Stomach (tissue), 9 donors: ENCODE results near the gene ZC2HC1B. TPM values are rescaled to one million over a fixed set of nuclear protein-coding genes. Genes with fewer than 3 reads are reported as not detected.
"Not testable (repeated sequence)": the region's sequence is repeated elsewhere in the genome, so short reads cannot be mapped to it uniquely, and the experiment has no call there.

Source experiments
- DNase-seq, 2 donors: peaks; one replicate each; pipeline versions ENCODE4 v3.0.0 to v3.0.0-alpha.2; 2013 to 2019
- H3K27ac ChIP-seq, 5 donors: fragments of 200-600 bp in 4 of 5; sonication (generic) in 4 of 5; one replicate each; pipeline ENCODE4 v1.5.1; 2013 to 2019; ENCODE audit warnings: mild to moderate bottlenecking in 1 of 5, moderate library complexity in 1 of 5
- H3K27me3 ChIP-seq, 3 donors: fragments of 200-600 bp; sonication (generic); one replicate each; pipeline ENCODE4 v1.5.1; 2017 to 2019; ENCODE audit warnings: mixed run types in 1 of 3
- H3K36me3 ChIP-seq, 4 donors: fragments of 200-600 bp; sonication (generic); 1 replicate in 3 of 4; 2 replicates in 1 of 4; pipeline ENCODE4 v1.5.1; 2016 to 2019
- H3K4me1 ChIP-seq, 4 donors: fragments of 200-600 bp; sonication (generic); one replicate each; pipeline ENCODE4 v1.5.1; 2016 to 2019
- H3K4me3 ChIP-seq, 4 donors: fragments of 200-600 bp; sonication (generic) in 3 of 4; one replicate each; pipeline ENCODE4 v1.5.1; 2016 to 2019; ENCODE audit warnings: mild to moderate bottlenecking in 1 of 4
- H3K9me3 ChIP-seq, 4 donors: fragments of 200-600 bp; sonication (generic); one replicate each; pipeline ENCODE4 v1.5.1; 2016 to 2019
- CTCF ChIP-seq, 7 experiments: fragments of 450-650 bp in 4 of 7; fragments of 200-600 bp in 3 of 7; sonication (generic) in 3 of 7; IDR thresholded peaks; one replicate each; pipeline ENCODE4 v1.5.1; 2016 to 2019; ENCODE audit warnings: antibody characterized with exemption in 7 of 7, control low read depth in 2 of 7, mild to moderate bottlenecking in 1 of 7
- EP300 ChIP-seq: sonication (generic); formaldehyde crosslinking; IDR thresholded peaks from one replicate; pipeline ENCODE4 v1.6.1; 2017; ENCODE audit warnings: antibody characterized with exemption
- POLR2A ChIP-seq, 4 donors: fragments of 450-650 bp; IDR thresholded peaks; one replicate each; pipeline ENCODE4 v1.6.1; 2016; ENCODE audit warnings: antibody characterized with exemption in 4 of 4, control low read depth in 2 of 4, mild to moderate bottlenecking in 1 of 4, moderate library complexity in 1 of 4
- POLR2AphosphoS5 ChIP-seq, 3 donors: sonication (generic); formaldehyde crosslinking; IDR thresholded peaks; one replicate each; pipeline ENCODE4 v1.6.1; 2016; ENCODE audit warnings: antibody characterized with exemption in 3 of 3
- WGBS, 5 donors: extraction: QIAGEN DNeasy Blood & Tissue Kit in 3 of 5; methylation state at CpG; one replicate each; pipeline versions ENCODE4 v1.1.5 to v1.1.7; 2013 to 2018; 5-methylcytosine and 5-hydroxymethylcytosine counted together
- intact Hi-C: fragments of 100-400 bp; cut with DNase I; formaldehyde crosslinking; loops from one replicate; pipeline ENCODE4 v1.15.1; 2023; ENCODE audit warnings: low total_unique reads
- polyA plus RNA-seq, 3 donors: library from polyadenylated mRNA; stranded (reverse); fragments of 200-250 nt; gene quantifications; one replicate each; pipeline ENCODE4 v1.2.3, GENCODE V29; 2013
- total RNA-seq, 5 donors: library from RNA; depleted of rRNA; stranded (reverse); fragments of >200 nt; gene quantifications; one replicate each; pipeline versions ENCODE4 v1.1.0 to v1.2.3, GENCODE V29; 2014 to 2016
- donor health status: healthy with polysubstance abuse.
- donor health status: Bipolar disorder and iron deficiency.
- donor health status: healthy.

Gene ZC2HC1B
- total and polyA plus RNA-seq, 8 donors = 0.92 to 1.8 TPM; not detected in 6

GRCh38 chr6:143844006-143844405, 20.3 kb upstream of the ZC2HC1B start:
- Histone ChIP-seq H3K4me1 (peaks cover 8 to 34% (median 24%) of the 10 kb centered on the region in 4 donors), H3K9me3 (no peaks in the 10 kb centered on the region), H3K27ac (peak overlapping the region in 4 of 5 donors; percentile 93 to 97 (median 94)), H3K36me3 (peaks cover 26 to 47% (median 43%) of the 10 kb centered on the region in 4 donors), H3K4me3 (peak overlapping the region; percentile 71 to 87 (median 86)), H3K27me3 (no peaks in the 10 kb centered on the region)
- 2 to 10% (median 6%) methylated on average over 4 of the region's 4 CpGs for WGBS, 5 donors
- intact Hi-C loops = loop anchor here (10.0 kb wide), 1 partner anchor 269 kb away; no protein-coding TSS in a partner anchor
- peak in 1 of 2 donors; percentile 29 for DNase-seq
- no peak for TF ChIP-seq POLR2AphosphoS5 (IDR thresholded peaks at IDR 0.05)
- TF ChIP-seq CTCF (IDR thresholded peaks at IDR 0.05) = no peak
- no peak for TF ChIP-seq POLR2A (IDR thresholded peaks at IDR 0.05)
- TF ChIP-seq EP300 = no peak

GRCh38 chr6:143845033-143845432, 19.2 kb upstream of the ZC2HC1B start:
- WGBS, 5 donors = 80 to 95% (median 91%) methylated on average over 5 of the region's 5 CpGs
- no peaks in the 10 kb centered on the region for H3K27me3 ChIP-seq
- H3K9me3 ChIP-seq = no peaks in the 10 kb centered on the region
- TF ChIP-seq POLR2A (IDR thresholded peaks at IDR 0.05) = no peak
- TF ChIP-seq EP300 = no peak
- TF ChIP-seq CTCF (IDR thresholded peaks at IDR 0.05) = no peak
- TF ChIP-seq POLR2AphosphoS5 (IDR thresholded peaks at IDR 0.05) = no peak
- H3K27ac ChIP-seq = no peak overlapping the region
- no peak for DNase-seq
- peaks cover 31 to 57% (median 53%) of the 10 kb centered on the region in 4 donors for H3K36me3 ChIP-seq
- intact Hi-C loops = loop anchor here (10.0 kb wide), 1 partner anchor 270 kb away; no protein-coding TSS in a partner anchor
- H3K4me3 ChIP-seq = no peak overlapping the region
- H3K4me1 ChIP-seq = peaks cover 8 to 29% (median 21%) of the 10 kb centered on the region in 4 donors

GRCh38 chr6:143851706-143852105, 12.6 kb upstream of the ZC2HC1B start:
- H3K27ac ChIP-seq, intact Hi-C loops, DNase-seq, H3K4me1 ChIP-seq, H3K27me3 ChIP-seq, H3K4me3 ChIP-seq: not testable (repeated sequence)
- H3K36me3 ChIP-seq = peaks cover 58 to 100% (median 99%) of the 10 kb centered on the region in 4 donors
- H3K9me3 ChIP-seq = peaks cover 0 to 14% (median 4%) of the 10 kb centered on the region in 4 donors
- WGBS, 5 donors = 92 to 100% (median 96%) methylated on average over 3 of the region's 3 CpGs

DNA sequence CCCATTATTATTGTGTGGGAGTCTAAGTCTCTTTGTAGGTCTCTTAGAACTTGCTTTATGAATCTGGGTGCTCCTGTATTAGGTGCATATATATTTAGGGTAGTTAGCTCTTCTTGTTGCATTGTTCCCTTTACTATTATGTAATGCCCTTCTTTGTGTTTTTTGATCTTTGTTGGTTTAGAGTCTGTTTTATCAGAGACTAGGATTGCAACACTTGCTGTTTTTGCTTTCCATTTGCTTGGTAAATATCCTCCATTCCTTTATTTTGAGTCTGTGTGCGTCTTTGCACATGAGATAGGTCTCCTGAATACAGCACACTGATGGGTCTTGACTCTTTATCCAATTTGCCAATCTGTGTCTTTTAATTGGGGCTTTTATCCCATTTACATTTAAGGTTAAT, 9.2 kb upstream of the ZC2HC1B start:
- H3K27me3 ChIP-seq, H3K4me1 ChIP-seq, H3K4me3 ChIP-seq, H3K27ac ChIP-seq, intact Hi-C loops, DNase-seq: not testable (repeated sequence)
- peaks cover 0 to 16% (median 4%) of the 10 kb centered on the region in 4 donors for H3K9me3 ChIP-seq
- H3K36me3 ChIP-seq = peaks cover 65 to 100% (median 99%) of the 10 kb centered on the region in 4 donors
- WGBS, 5 donors = 92 to 100% (median 100%) methylated on average over 1 of the region's 1 CpG

GRCh38 chr6:143856762-143857161, 7.5 kb upstream of the ZC2HC1B start:
- H3K4me1 ChIP-seq, H3K4me3 ChIP-seq, H3K27me3 ChIP-seq, intact Hi-C loops, DNase-seq, H3K27ac ChIP-seq: not testable (repeated sequence)
- WGBS, 5 donors = 94 to 97% (median 96%) methylated on average over 4 to 6 of the region's 6 CpGs
- H3K9me3 ChIP-seq = peaks cover 0 to 16% (median 4%) of the 10 kb centered on the region in 4 donors
- H3K36me3 ChIP-seq = peaks cover 65 to 100% (median 99%) of the 10 kb centered on the region in 4 donors

DNA sequence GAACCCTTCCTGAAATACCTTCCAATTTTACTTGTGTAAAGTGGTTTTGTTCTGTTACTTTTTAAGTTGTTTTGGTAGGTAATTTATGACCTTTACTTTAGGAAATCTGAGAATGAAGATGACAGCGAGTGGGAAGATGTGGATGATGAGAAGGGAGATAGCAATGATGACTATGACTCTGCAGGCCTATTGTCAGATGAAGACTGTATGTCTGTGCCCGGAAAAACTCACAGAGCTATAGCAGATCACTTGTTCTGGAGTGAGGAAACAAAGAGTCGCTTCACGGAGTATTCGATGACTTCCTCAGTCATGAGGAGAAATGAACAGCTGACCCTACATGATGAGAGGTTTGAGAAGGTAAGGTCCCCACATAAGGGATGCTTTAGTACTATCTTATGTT, 6.6 kb upstream of the ZC2HC1B start:
- Histone ChIP-seq H3K27me3 (no peaks in the 10 kb centered on the region), H3K36me3 (peaks cover 62 to 100% (median 99%) of the 10 kb centered on the region in 4 donors), H3K4me3 (no peak overlapping the region), H3K4me1 (no peaks in the 10 kb centered on the region), H3K9me3 (peaks cover 0 to 16% (median 4%) of the 10 kb centered on the region in 4 donors), H3K27ac (no peak overlapping the region)
- TF ChIP-seq POLR2AphosphoS5 (IDR thresholded peaks at IDR 0.05) (no peak), EP300 (no peak), CTCF (IDR thresholded peaks at IDR 0.05) (no peak), POLR2A (IDR thresholded peaks at IDR 0.05) (no peak)
- DNase-seq = no peak
- intact Hi-C loops = no loop called here
- 97 to 100% (median 98%) methylated on average over 5 of the region's 5 CpGs for WGBS, 5 donors
